Measurements from ENCODE around the gene MED23. TPM values are rescaled to one million over a fixed set of nuclear protein-coding genes. Genes with fewer than 3 reads are reported as not detected.

Gene MED23
- polyA plus RNA-seq, 3 donors = 4.5 to 21.9 (median 7.9) TPM

DNA sequence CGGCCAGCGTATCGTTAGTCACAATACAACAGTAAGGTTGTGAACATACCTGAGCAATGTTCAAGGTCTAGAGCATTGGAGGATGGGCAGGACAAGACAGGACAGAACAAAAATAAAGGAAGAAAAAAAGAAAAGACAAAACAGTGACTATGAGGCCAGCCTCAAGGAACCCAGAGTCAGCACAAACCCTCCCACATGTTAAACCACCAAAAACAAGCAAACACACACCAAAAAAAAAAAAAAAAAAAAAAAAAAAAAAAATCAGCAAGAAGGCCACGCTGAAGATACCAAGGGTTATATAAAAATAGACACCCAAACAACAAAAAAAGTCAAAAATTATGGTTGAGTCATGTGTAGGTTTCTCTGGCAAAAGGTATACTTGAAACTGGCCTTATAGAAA, 12.8 kb downstream of the MED23 start:
- TF ChIP-seq, protein P1, sequence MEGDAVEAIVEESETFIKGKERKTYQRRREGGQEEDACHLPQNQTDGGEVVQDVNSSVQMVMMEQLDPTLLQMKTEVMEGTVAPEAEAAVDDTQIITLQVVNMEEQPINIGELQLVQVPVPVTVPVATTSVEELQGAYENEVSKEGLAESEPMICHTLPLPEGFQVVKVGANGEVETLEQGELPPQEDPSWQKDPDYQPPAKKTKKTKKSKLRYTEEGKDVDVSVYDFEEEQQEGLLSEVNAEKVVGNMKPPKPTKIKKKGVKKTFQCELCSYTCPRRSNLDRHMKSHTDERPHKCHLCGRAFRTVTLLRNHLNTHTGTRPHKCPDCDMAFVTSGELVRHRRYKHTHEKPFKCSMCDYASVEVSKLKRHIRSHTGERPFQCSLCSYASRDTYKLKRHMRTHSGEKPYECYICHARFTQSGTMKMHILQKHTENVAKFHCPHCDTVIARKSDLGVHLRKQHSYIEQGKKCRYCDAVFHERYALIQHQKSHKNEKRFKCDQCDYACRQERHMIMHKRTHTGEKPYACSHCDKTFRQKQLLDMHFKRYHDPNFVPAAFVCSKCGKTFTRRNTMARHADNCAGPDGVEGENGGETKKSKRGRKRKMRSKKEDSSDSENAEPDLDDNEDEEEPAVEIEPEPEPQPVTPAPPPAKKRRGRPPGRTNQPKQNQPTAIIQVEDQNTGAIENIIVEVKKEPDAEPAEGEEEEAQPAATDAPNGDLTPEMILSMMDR (IDR thresholded peaks at IDR 0.05) = no peak
- no peaks in the 10 kb centered on the region for H3K9me3 ChIP-seq (replicated peaks in 1 of 2; ENCODE audit: control insufficient read depth in 1 of 2, insufficient read depth in 1 of 2, low read length in 2 of 2)
- no peak for DNase-seq
- H3K4me2 ChIP-seq (replicated peaks; ENCODE audit: extremely low read depth, low read length, poor library complexity, severe bottlenecking) = no peak overlapping the region
- H3K9ac ChIP-seq (ENCODE audit: insufficient read depth, low read length, poor library complexity, severe bottlenecking) = no peak overlapping the region
- H3K79me2 ChIP-seq (ENCODE audit: insufficient read depth, low read length) = no peaks in the 10 kb centered on the region
- no peak overlapping the region for H2AFZ ChIP-seq (ENCODE audit: insufficient read depth, low read depth, low read length, poor library complexity, severe bottlenecking)
- H3K27me3 ChIP-seq (ENCODE audit: control insufficient read depth in 2 of 2, insufficient read depth in 2 of 2, low read length in 2 of 2) = no peaks in the 10 kb centered on the region
- H3K9me3 Mint-ChIP-seq = no peaks in the 10 kb centered on the region
- no peaks in the 10 kb centered on the region for H3K4me1 ChIP-seq (ENCODE audit: control insufficient read depth in 1 of 2, insufficient read depth in 2 of 2, low read length in 2 of 2)
- H3K4me3 Mint-ChIP-seq = no peak overlapping the region
- H3K4me3 ChIP-seq (replicated peaks in 1 of 3; ENCODE audit: low read depth in 2 of 3, low read length in 3 of 3) = no peak overlapping the region
- 93% methylated on average over 3 of the region's 4 CpGs for WGBS (ENCODE audit: insufficient coverage)
- H3K27me3 Mint-ChIP-seq (ENCODE audit: low read depth in 3 of 3) = no peaks in the 10 kb centered on the region
- intact Hi-C loops (cut with micrococcal nuclease) = no loop called here
- no peak overlapping the region for H3K27ac ChIP-seq (ENCODE audit: low read depth in 1 of 2, low read length in 2 of 2)
- peaks cover 96 to 99% of the 10 kb centered on the region in 2 donors for H3K36me3 ChIP-seq (replicated peaks in 1 of 2; ENCODE audit: control insufficient read depth in 1 of 2, insufficient read depth in 2 of 2, low read length in 2 of 2)
- H3K36me3 Mint-ChIP-seq = peaks cover 74 to 84% of the 10 kb centered on the region in 2 donors
- H4K20me1 ChIP-seq (ENCODE audit: insufficient read depth, low read length) = no peaks in the 10 kb centered on the region
- H3K4me1 Mint-ChIP-seq = no peaks in the 10 kb centered on the region
- no peak overlapping the region for H3K27ac Mint-ChIP-seq

DNA sequence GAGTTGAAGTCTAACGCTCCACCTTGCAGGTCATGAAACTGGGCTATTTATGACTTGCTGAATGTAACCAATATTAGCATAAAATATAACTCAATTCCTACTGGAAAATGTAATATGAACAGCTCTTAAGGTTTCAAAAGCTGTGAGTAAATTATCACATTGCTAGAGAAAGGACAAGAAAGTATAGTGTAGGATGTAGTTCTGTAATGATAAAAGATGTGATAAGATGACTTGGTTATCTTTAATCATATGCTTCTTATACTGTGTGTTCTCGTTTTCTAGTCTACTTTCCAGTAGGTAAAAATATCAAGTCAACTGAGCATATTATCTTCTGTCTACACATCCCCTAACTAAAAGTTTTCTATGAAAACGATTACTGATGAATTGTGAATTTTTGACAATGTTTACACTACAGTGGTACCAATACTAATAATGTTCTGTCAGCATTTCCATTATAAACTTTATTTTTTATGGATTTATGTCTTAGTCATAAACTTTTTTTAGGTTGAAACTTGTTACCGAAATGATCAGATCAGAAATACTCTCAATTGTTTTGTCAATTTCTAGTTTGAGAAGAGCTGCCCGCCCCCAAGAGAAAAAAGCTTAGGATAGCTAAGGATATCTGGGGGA, 14.6 kb downstream of the MED23 start:
- Histone ChIP-seq H3K27ac (ENCODE audit: low read depth in 1 of 2, low read length in 2 of 2) (no peak overlapping the region), H3K4me1 (ENCODE audit: control insufficient read depth in 1 of 2, insufficient read depth in 2 of 2, low read length in 2 of 2) (no peaks in the 10 kb centered on the region), H3K79me2 (ENCODE audit: insufficient read depth, low read length) (no peaks in the 10 kb centered on the region), H3K9ac (ENCODE audit: insufficient read depth, low read length, poor library complexity, severe bottlenecking) (no peak overlapping the region), H3K27me3 (ENCODE audit: control insufficient read depth in 2 of 2, insufficient read depth in 2 of 2, low read length in 2 of 2) (no peaks in the 10 kb centered on the region), H3K4me3 (replicated peaks in 1 of 3; ENCODE audit: low read depth in 2 of 3, low read length in 3 of 3) (no peak overlapping the region), H2AFZ (ENCODE audit: insufficient read depth, low read depth, low read length, poor library complexity, severe bottlenecking) (no peak overlapping the region), H3K4me2 (replicated peaks; ENCODE audit: extremely low read depth, low read length, poor library complexity, severe bottlenecking) (no peak overlapping the region), H4K20me1 (ENCODE audit: insufficient read depth, low read length) (no peaks in the 10 kb centered on the region), H3K9me3 (replicated peaks in 1 of 2; ENCODE audit: control insufficient read depth in 1 of 2, insufficient read depth in 1 of 2, low read length in 2 of 2) (no peaks in the 10 kb centered on the region), H3K36me3 (replicated peaks in 1 of 2; ENCODE audit: control insufficient read depth in 1 of 2, insufficient read depth in 2 of 2, low read length in 2 of 2) (peaks cover 95 to 99% of the 10 kb centered on the region in 2 donors)
- DNase-seq = no peak
- TF ChIP-seq, protein P1 (IDR thresholded peaks at IDR 0.05) = no peak
- intact Hi-C loops (cut with micrococcal nuclease) = no loop called here
- Mint-ChIP-seq H3K27ac (no peak overlapping the region), H3K4me1 (no peaks in the 10 kb centered on the region), H3K4me3 (no peak overlapping the region), H3K27me3 (ENCODE audit: low read depth in 3 of 3) (no peaks in the 10 kb centered on the region), H3K36me3 (peaks cover 79 to 85% of the 10 kb centered on the region in 2 donors), H3K9me3 (no peaks in the 10 kb centered on the region)
- WGBS (ENCODE audit: insufficient coverage) = no CpG with 5 or more reads among the region's 5 CpGs
